ENCODE measurements around the gene ARIH2.
A peak's percentile ranks its signal among the peaks of the same experiment; 100 is the strongest.

Gene ARIH2

DNA sequence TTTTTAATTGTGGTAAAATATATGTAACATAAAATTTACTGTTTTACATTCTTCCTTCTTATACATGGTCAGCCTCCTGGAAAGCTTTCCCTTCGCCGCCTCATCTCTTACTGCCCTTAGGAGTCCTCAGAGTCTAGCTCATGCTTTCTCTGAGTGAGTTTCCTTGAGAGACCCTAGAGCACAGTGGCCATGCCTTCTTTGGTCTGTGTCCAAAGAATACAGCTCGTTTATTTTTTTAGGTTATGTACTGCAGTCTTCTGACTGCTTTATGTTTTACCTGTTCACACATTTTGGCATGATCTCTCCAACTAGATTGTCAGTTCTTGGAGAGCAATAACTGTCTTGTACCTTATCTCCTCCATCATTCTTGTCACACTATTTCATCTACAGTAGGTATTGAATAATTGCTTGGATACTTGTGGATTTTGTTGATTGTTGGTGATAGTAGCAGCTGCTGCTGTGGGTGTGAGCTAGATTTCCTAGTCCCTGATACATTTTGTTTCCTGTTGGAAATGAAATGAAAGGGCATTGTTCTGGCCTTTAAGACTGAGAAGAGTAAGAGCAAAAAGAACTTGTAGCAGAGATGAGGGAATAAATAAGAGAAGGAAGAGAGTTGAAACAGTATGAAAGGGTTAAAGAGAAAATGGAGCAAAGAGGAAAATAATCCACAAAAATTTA lies 10.9 kb downstream of the ARIH2 start:
- DNase-seq (ENCODE audit: low read depth in 2 of 2), result no peak

DNA sequence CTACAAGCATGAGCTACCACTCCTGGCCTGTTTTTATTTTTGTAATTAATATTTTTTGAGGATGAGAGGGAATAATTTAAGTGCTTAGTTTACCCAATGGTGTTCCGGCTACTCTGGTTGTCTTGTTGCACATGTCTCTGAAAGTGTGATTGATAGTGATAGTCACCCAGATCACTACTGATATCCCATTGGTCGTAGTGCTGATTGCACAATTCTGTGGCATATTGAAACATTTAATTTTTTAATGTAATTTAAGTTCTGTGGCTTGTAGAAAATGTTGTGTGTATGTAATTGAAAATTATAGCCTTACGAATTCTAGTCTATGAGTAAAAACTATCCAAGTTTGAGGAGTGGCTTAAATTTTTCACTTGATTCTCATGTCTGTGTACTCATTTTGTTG lies 11.9 kb downstream of the ARIH2 start:
- no peak for DNase-seq (ENCODE audit: low read depth in 2 of 2)

DNA sequence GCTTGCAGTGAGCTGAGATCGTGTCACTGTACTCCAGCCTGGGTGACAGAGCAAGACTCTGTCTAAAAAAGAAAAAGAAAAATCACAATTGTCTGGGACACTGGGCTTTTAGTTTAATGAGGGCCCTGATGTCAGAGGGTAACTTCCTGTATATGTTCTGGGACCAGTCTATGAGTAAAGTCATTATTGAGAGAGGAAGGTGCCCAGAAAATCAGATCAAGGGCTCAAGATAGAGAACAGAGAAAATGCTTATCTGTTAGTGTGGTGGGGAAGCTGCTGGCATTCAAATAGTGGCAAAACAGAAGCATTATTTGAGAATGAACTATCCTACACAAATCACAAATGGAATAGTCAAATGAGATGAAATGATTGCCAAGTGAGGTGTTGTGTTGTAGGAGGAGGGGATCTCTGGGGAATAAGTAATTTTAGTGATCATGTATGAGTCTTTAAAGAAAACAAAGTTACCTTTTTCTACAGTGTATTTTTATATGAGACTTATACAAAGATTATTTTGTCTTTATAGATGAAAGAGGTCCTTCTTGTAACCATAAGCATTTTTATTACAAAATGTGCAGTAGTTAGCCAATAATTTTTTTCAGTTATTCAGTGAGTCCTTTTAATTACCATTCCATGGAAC lies 13.4 kb downstream of the ARIH2 start:
- no peak for DNase-seq (ENCODE audit: low read depth in 2 of 2)

DNA sequence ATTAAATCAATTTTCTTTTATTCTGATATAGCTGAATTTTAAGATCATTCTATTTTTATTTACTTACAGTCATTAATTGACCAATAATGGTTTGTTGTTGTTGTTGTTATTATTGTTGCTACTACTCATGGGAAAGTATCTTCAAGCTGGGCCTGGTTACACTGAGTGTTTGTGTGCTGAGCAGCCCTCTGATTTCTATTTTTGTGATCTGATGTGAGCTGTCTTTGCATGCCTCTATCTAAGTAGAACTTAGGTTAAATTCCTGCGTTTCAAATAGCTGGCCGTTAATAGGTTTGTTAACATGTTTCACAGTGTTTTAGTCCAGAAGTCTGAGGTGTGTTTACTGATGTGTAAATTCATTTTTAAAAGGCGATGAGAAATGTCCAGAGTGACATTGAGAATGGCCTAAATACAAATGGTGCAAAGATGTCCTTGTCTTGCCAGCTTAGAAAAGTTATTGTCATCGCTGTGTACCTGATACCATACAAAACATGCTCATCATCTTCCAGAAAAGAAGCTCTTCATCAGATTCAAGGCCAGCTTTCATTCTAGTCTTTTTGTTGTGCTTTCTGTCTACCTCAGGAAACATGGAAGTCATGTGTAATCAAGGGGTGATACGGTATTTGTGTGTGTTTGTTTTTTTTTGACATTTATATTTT lies 15.8 kb downstream of the ARIH2 start:
- no peak for DNase-seq (ENCODE audit: low read depth in 2 of 2)

DNA sequence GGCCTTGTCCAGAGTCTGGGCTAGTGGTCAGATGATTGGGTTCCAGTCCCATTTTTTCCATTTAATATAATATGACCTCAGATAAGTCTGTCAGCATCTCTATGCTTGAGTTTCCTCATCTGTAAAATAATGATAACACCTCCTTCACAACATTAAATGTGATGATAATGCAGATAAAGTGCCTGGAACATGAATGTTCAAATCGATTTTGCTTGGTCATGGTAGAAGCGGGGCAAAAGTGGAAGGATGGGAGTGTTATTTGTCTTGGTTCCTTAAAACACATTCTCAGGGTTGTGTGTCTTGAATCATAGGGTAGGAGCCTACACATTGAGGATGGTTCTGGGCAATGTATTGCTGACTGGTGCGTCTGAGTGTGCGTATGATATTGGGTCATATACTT lies 16.9 kb downstream of the ARIH2 start:
- no peak for DNase-seq (ENCODE audit: low read depth in 2 of 2)

DNA sequence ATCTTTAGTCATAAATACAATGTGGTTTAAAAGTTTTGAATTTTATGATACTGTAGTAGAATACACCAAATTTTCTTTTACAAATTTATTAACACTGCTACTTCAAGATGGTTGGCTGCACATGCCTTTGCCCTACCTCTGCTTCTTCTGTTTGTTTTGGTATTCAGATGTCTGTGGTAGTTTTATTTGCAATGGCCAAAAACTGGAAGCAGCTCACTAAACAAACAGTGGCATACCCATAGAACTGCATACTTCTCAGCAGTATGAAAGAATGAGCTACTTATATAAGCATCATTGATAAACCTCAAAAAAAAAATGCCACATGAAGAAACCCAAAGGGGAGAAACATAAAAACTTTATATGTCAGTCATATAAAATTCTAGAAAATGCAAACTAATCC lies 19.5 kb downstream of the ARIH2 start:
- no peak for DNase-seq (ENCODE audit: low read depth in 2 of 2)

DNA sequence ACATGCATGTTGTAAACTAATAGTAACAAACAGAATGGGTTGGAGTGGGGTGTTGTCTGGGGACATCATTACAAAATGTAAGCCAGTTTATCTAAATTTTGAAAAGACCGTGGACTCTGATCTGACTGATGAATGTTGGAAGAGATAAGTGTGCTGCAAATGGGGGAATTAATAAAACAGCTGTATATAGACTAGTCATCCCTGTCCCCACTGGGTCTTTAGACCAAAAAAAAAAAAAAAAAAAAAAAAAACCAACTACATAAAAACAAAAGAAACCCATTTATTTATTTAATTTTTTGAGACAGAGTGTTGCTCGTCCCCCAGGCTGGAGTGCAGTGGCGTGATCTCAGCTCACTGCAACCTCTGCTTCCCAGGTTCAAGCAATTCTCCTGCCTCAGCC lies 20.0 kb downstream of the ARIH2 start:
- no peak for DNase-seq (ENCODE audit: low read depth in 2 of 2)

DNA sequence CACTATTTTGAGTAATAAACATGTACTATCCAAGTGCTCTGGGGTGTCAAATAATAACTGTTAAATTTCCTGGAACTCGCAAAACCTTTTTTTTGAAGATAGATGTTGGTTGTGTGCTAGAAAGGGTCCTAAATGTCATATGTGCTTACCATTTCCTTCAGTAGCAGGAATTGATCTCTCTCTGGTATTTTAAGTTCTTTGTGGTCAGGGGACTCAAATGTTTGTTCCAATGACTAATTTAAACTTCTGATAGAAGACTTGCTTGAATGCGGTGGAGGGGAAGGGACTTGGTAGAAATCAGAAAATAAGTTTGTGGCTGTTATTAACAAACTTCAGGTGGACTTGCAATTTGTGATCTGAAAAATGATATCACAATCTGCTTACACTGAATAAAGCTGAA lies 26.8 kb downstream of the ARIH2 start:
- no peak for DNase-seq (ENCODE audit: low read depth in 2 of 2)

DNA sequence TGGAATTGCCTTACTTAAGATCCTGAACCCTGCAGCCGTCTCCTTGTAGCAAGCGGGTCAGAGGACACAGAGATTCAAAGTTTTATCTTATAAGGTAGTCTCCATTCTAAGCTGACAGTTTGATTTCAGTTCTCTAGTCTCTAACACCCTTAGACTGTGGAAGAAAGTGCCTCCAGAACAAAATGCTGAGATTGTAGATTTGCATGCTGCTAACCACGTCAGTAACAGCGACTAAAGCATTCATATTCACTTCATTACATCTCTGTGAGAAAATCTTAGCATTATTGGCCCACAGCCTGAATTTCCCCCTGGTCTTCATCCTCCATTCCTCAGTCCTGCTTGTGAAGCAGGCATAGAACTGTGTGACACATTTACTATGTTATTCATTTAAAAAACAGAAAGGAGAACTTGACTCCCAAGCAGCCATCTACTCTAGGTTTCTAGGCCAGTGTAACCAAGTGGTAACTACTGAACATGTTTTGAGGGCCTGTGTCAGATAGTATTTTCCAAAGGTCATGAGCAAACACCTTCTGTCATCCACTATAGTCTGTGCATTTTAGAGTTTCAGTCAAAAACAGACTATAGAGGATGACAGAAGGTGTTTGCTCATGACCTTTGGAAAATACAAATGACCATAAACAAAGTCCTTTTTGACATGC lies 27.4 kb downstream of the ARIH2 start:
- no peak for DNase-seq (ENCODE audit: low read depth in 2 of 2)

DNA sequence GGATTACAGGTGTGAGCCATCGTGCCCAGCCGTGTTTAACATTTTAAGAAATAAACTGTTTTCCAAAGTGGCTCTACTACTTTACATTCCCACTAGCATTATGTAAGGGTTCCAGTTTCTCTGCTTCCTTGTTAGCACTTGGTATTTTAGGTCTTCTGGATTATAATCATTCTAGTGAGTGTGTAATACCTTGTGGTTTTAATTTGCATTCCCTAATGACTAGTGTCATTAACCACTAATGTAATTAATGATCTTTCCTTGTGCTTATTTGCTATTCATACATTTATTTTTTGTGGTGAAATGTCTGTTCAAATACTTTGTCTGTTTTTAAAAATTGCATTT lies 30.7 kb downstream of the ARIH2 start:
- no peak for DNase-seq (ENCODE audit: low read depth in 2 of 2)

DNA sequence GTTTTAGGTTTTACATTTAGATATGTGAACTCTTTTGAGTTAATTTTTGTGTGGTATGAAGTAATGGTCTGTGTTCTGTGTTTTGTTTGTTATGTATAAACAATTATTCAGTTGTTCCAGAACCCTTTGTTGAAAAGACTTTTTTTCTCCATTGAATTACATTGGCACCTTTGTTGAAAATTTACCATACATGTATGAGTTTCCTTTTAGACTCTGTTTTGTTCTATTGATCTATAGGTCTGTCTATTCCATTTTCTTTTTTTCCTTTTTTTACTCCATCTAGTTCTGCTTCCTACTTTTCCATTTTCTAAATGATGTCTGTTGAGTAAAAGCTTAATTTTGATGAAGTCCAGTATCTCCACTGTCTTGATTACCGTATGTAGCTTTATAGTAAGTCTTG lies 31.4 kb downstream of the ARIH2 start:
- DNase-seq (ENCODE audit: low read depth in 2 of 2), result no peak

DNA sequence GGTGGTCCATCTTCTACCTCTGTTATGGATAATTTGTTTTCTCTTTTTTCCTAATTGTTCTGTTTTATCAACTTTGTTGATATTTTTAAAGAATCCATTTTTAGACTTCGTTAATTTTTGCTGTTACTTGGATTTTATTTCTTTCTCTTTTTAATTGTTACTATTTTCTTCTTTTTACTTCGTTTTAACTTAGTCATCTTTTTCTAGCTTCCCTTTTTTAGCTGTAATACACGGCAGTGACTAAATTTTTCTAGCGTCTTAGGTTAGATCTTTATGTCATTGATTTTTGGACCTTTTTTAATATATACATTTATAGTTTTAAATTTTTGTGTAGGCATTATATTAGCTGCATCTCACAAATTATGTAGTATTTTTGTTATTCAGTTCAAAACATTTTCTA lies 33.1 kb downstream of the ARIH2 start:
- DNase-seq (ENCODE audit: low read depth in 2 of 2), result no peak

DNA sequence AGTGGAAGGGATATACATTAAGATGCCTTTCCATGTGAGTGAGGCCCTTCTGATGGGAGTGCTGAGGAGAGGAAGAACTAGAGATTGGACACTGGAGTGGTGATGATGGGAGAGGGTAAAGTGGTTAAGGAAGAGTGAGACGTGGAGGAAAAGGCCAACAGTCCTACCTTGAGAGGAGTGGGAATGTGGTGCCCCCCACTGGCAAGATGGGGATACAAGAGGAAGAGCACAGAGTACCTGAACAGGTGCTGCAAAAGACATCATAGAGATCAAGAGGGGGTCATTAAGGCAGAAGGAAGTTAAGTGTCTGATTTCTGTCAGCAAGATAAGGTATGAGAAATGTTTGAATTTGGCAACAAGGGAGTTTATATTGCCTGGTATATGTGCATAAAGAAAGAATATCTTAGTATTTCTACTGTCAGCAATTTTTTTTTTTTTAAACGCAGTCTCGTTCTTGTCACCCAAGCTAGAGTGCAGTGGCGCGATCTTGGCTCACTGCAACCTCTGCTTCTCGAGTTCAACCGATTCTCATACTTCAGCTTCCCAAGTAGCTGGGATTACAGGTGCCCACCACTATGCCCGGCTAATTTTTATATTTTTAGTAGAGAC lies 34.0 kb downstream of the ARIH2 start:
- peak in 1 of 2 donors; percentile 19 for DNase-seq (ENCODE audit: low read depth in 2 of 2)

DNA sequence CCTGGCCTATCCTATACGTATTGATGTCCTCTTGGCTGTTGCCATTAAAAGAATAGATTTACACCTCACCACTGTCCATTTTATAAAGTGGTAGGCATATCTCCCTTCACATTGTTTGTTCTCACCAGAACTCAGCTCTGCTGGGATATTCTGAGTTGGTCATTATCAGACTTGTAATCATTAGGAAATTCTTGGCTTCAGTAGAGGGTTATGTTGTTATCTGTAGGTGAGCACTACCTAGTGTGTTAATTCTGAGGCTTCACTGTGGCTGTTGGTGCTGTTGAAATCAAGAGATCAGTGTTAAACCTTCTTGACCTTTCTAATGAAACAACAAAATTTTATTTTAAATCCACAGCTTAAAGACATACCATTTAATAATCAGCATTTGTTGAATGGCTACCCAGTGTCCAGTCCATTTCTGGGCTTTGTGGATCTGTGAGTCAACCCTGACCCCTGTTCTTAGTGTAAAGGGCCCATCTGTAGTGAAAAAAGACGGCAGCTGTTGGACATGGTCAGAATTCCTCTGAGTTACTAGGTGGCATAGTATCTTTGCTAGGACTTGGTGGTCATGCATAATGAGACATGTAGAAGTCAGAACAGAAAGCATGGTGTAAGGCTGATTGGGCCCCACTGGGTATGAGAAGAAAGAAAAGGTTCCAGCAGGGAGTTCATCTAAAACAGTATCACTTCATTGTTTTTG lies 38.5 kb downstream of the ARIH2 start:
- DNase-seq (ENCODE audit: low read depth in 2 of 2), result no peak

DNA sequence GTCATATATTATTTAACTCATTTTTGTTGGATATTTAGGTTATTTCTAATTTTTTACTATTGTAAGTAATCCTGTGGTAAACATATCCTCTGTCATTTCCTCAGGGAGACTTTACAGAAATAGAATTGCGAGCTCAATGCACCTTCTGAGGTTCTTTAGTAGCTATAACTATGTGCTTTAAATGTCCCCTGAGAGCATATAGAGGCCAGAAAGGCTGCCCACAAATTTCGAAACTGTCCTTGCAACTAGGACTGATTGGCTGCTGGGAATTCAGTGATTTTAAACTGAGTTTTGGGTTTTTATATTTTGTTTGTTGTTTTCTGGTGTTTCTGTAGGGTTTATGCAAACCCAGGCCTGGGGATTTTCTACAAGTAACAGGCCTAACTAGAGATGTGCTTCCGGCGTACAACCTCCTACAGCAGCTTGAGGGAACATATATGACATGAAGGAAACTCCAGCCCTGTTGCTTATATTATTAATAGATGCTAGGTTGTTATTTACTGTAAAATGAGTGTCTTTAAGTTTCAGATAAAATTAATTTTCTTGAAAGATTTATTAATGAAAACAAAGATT lies 42.3 kb downstream of the ARIH2 start:
- no peak for DNase-seq (ENCODE audit: low read depth in 2 of 2)

DNA sequence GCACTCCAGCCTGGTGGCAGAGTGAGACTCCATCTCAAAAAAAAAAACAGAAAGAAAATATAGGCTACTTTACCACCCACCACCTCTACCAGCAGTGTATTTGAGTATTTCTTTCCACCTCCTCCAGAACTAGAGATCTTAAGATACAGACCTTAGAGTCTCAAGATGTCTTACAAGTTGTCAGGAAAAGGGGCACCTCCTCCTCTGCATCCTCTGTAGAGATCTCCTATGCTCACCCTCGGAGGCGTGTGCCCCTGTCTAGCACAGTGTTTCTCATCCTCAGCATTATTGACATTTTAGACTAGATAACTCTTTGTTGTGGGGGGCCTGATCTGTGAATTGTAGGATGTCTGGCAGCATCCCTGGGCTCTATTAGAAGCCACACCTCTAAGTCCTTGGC lies 43.7 kb downstream of the ARIH2 start:
- DNase-seq (ENCODE audit: low read depth in 2 of 2), result no peak

DNA sequence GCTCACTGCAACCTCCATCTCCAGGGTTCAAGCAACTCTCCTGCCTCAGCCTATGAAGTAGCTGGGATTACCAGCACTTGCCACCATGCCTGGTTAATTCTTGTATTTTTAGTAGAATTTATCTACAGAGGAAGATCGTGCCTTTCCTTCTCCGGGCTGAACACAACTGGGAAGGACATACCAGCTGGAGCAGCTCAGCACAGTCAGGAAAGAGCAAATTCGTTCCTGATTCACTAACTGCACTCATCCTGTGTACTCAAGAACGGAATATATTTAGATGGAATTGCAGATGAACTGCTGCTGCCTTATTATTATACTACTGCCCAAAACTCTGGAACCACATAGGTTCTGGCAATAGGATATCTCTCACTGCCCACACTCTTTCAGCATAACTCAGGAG lies 44.3 kb downstream of the ARIH2 start:
- DNase-seq (ENCODE audit: low read depth in 2 of 2), result no peak

DNA sequence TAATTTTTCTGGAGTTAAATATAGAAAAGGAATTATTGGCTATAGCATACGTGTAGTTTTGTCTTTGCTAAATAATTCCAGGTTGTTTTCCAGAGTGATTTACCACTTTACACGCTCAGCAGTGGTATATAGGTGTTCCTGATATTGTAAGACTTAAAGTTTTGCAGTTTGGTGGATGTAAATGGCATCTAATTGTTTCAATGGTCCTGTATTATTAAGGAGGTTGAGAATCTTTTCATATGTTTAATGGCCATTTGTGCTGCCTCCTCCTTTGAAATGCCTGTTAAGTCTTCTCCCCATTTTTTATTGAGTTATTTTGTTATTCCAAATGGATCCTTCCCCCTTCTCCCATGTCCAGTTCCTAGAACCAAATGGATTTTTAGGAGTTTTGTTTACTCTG lies 44.9 kb downstream of the ARIH2 start:
- DNase-seq (ENCODE audit: low read depth in 2 of 2), result no peak

DNA sequence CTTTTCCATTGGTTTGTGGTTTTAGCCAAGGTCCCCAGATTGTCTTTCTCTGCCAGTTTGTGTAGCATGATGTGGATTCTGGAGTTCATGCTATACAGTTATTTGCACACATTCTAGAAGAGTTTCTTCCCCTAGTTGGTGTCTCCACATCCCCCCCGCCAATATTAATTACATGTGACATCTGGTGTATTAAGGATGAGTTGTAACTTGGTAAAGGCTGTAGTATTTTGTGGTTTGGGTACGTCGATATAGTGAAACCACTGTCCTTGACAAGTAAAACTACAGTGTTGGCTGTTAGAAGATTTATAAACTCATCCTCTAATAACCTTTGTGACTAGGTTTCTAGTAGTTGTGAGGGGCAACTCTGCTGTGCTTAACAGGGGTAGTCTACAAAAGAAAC lies 47.7 kb downstream of the ARIH2 start:
- DNase-seq (ENCODE audit: low read depth in 2 of 2), result no peak

DNA sequence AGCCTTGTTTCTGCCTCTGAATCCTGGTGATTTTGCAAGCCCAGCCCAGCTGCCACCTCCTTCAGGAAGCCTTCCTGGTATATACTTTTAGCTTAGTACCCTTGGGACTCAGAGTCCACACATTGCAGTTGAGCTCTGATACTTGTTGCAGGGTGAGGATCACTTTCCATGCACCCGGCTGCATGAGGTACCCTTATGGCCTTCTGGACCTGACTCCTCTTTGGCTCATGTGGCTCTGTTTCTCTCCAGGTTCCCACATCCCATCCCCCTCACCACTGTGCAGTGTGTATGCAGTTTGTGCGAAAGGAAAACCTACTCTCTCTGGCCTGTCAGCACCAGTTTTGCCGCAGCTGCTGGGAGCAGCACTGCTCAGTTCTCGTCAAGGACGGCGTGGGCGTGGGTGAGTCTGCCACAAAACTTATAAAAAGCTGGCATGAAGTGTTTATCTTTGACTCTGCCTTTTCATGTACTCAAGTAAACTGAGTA lies 48.3 kb downstream of the ARIH2 start:
- no peak for DNase-seq (ENCODE audit: low read depth in 2 of 2)

DNA sequence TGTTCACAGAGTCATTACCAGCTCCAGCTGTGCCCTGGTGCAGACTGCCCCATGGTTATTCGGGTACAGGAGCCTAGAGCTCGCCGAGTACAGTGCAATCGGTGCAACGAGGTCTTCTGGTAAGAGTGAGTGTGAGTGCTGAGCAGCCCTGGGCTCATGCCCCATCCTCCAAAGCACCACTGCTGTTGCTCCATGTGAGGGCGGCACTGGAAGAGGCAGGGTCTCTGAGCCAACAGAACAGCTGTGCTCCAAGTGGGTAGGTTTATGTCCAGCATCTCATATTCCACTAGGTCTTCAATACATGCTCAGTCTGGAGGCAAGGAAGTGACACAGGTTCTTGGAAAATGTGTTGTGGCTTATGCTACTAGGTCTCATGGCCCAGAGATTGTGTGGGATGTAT lies 51.9 kb downstream of the ARIH2 start:
- DNase-seq (ENCODE audit: low read depth in 2 of 2), result no peak

Measured in activated CD8-positive, alpha-beta memory T cell treated with anti-CD3 and anti-CD28 coated beads for 4 hours (primary cell).